Upper lobe of left lung (tissue), 6 donors: ENCODE results near the gene CUBN. TPM values are rescaled to one million over a fixed set of nuclear protein-coding genes. Genes with fewer than 3 reads are reported as not detected.

Experiments used
- ATAC-seq, 2 donors: fragments of 200-7000 bp; cut with Tn5 transposase; one replicate each; pipeline ENCODE4 v1.9.1; 2022; ENCODE audit warnings: mild to moderate bottlenecking in 2 of 2, moderate library complexity in 2 of 2; ENCODE audit not compliant: low FRiP score in 2 of 2
- DNase-seq, 2 donors: peaks; one replicate each; pipeline ENCODE4 v3.0.0-alpha.2; 2019 to 2020
- H3K27ac ChIP-seq, 4 donors: fragments of 200-600 bp; sonication (generic); one replicate each; pipeline ENCODE4 v1.5.1; 2016 to 2019
- H3K27me3 ChIP-seq, 4 donors: fragments of 200-600 bp; sonication (generic); one replicate each; pipeline ENCODE4 v1.5.1; 2017 to 2019
- H3K36me3 ChIP-seq, 4 donors: fragments of 200-600 bp; sonication (generic); one replicate each; pipeline ENCODE4 v1.5.1; 2016 to 2019
- H3K4me1 ChIP-seq, 4 donors: fragments of 200-600 bp; sonication (generic); one replicate each; pipeline ENCODE4 v1.5.1; 2018 to 2019
- H3K4me3 ChIP-seq, 4 donors: fragments of 200-600 bp; sonication (generic); one replicate each; pipeline ENCODE4 v1.5.1; 2017 to 2019; ENCODE audit warnings: mild to moderate bottlenecking in 2 of 4, moderate library complexity in 1 of 4
- H3K9me3 ChIP-seq, 4 donors: fragments of 200-600 bp; sonication (generic); one replicate each; pipeline ENCODE4 v1.5.1; 2018 to 2019
- CTCF ChIP-seq, 6 experiments: fragments of 450-650 bp in 4 of 6; fragments of 200-600 bp in 2 of 6; sonication (generic) in 2 of 6; IDR thresholded peaks; one replicate each; pipeline ENCODE4 v1.5.1; 2016 to 2019; ENCODE audit warnings: antibody characterized with exemption in 6 of 6
- EP300 ChIP-seq, 4 donors: sonication (generic); formaldehyde crosslinking; IDR thresholded peaks; one replicate each; pipeline ENCODE4 v1.5.1; 2017; ENCODE audit warnings: antibody characterized with exemption in 4 of 4, control low read depth in 2 of 4
- POLR2A ChIP-seq, 4 donors: fragments of 450-650 bp; IDR thresholded peaks; one replicate each; pipeline ENCODE4 v1.5.1; 2016 to 2017; ENCODE audit warnings: antibody characterized with exemption in 4 of 4, mild to moderate bottlenecking in 2 of 4
- POLR2AphosphoS5 ChIP-seq, 2 donors: sonication (generic); formaldehyde crosslinking; IDR thresholded peaks; one replicate each; pipeline ENCODE4 v1.5.1; 2017; ENCODE audit warnings: antibody characterized with exemption in 2 of 2
- WGBS, 2 donors: methylation state at CpG; one replicate each; pipeline ENCODE4 v1.1.5; 2017 to 2018; 5-methylcytosine and 5-hydroxymethylcytosine counted together
- total RNA-seq, 6 donors: library from RNA; depleted of rRNA in 4 of 6; stranded (reverse); fragments of >200 nt in 4 of 6; gene quantifications; one replicate each; pipeline versions ENCODE4 v1.1.0 to v1.2.1, GENCODE V29; 2016 to 2021
- donor health status: DM: no; HTN: no; CAD: no; lungs with moderate emphysema.
- donor health status: DM: no; HTN: yes; CAD: no; lungs with severe emphysema.

CUBN gene
- total RNA-seq, 6 donors from 2014 or later = 1.0 to 9.4 (median 5.3) TPM

DNA sequence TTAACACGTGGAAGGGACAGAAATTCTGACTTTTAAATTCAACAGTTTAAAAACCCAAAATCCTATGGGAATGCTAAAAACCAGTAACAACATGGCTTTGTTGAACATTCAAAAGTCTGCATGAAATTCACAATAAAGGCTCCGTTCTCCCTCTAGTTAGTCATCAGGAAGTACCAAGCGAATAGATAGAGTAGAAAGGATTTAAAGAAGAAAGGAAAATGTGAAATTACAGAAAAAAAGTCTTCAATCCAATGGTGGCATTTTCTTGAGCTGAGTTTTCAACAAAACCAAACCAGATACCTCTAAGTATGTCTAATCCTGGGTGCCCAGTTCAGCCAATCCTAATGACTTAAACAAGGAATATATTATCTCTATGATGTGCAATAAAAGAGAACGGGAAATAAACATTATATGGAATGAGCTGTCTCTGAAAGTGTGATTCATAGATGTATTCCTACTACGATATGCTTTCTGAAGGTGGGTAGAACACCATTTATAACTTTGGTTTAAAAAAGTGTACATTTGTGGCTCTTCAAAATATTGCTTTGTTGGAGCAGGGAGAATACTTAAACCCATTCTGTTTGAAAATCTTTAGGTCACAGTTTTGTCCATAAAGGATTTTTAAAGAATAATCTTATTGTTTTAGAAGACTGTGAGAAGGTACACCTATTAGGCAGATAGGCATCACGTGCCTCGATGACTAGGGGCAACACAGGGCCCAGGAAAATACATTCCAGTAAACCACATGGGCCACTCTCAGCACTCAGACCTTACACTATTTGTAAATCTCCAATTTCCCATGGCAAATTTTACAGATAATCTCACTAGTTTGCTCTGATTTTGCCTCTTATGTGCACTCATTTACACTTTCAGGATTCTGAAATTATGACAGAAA is 87.7 kb downstream of the CUBN start:
- ATAC-seq (no peak), DNase-seq (no peak)
- H3K36me3 ChIP-seq = no peaks in the 10 kb centered on the region
- H3K27ac ChIP-seq = no peak overlapping the region
- H3K4me3 ChIP-seq = no peak overlapping the region
- no peaks in the 10 kb centered on the region for H3K4me1 ChIP-seq
- WGBS, 2 donors = 91 to 95% methylated on average over 7 of the region's 7 CpGs
- H3K27me3 ChIP-seq = no peaks in the 10 kb centered on the region
- no peaks in the 10 kb centered on the region for H3K9me3 ChIP-seq
- TF ChIP-seq EP300 (IDR thresholded peaks at IDR 0.05) = no peak
- no peak for TF ChIP-seq POLR2AphosphoS5 (IDR thresholded peaks at IDR 0.05)
- no peak for TF ChIP-seq POLR2A (IDR thresholded peaks at IDR 0.05)
- TF ChIP-seq CTCF (IDR thresholded peaks at IDR 0.05) = no peak

- ATAC-seq (peak in 1 of 2 donors; percentile 91), DNase-seq (peak in 1 of 2 donors; percentile 35)
- no peaks in the 10 kb centered on the region for H3K27me3 ChIP-seq
- peaks cover 0 to 3% (median under 1%) of the 10 kb centered on the region in 4 donors for H3K4me1 ChIP-seq
- WGBS, 2 donors = 70 to 74% methylated on average over 5 of the region's 5 CpGs
- no peaks in the 10 kb centered on the region for H3K36me3 ChIP-seq
- peak overlapping the region in 1 of 4 donors; percentile 17 for H3K27ac ChIP-seq
- TF ChIP-seq POLR2AphosphoS5 (IDR thresholded peaks at IDR 0.05) = peak; percentile 9 to 30
- TF ChIP-seq POLR2A (IDR thresholded peaks at IDR 0.05) = no peak
- peak in 2 of 4 donors; percentile 36 to 70 for TF ChIP-seq EP300 (IDR thresholded peaks at IDR 0.05)
- no peaks in the 10 kb centered on the region for H3K9me3 ChIP-seq
- no peak overlapping the region for H3K4me3 ChIP-seq
Measured at GRCh38 chr10:17038627-17039026, 91.0 kb downstream of the CUBN start.

GRCh38 chr10:17037910-17038309 is 91.7 kb downstream of the CUBN start:
- DNase-seq (no peak), ATAC-seq (no peak)
- Histone ChIP-seq H3K27ac (no peak overlapping the region), H3K4me1 (peaks cover 2 to 10% (median 4%) of the 10 kb centered on the region in 4 donors), H3K9me3 (no peaks in the 10 kb centered on the region), H3K36me3 (no peaks in the 10 kb centered on the region), H3K27me3 (no peaks in the 10 kb centered on the region), H3K4me3 (no peak overlapping the region)
- WGBS, 2 donors = 91 to 96% methylated on average over 6 of the region's 6 CpGs
- TF ChIP-seq CTCF (IDR thresholded peaks at IDR 0.05) (no peak), POLR2AphosphoS5 (IDR thresholded peaks at IDR 0.05) (no peak), EP300 (IDR thresholded peaks at IDR 0.05) (no peak), POLR2A (IDR thresholded peaks at IDR 0.05) (no peak)

- no peaks in the 10 kb centered on the region for H3K9me3 ChIP-seq
- H3K27ac ChIP-seq = no peak overlapping the region
- no peak for DNase-seq
- no peaks in the 10 kb centered on the region for H3K27me3 ChIP-seq
- H3K36me3 ChIP-seq = no peaks in the 10 kb centered on the region
- ATAC-seq = no peak
- H3K4me1 ChIP-seq = peaks cover 4 to 23% (median 14%) of the 10 kb centered on the region in 4 donors
- WGBS, 2 donors = 83 to 91% methylated on average over 1 of the region's 1 CpG
- no peak for TF ChIP-seq EP300 (IDR thresholded peaks at IDR 0.05)
- no peak for TF ChIP-seq POLR2AphosphoS5 (IDR thresholded peaks at IDR 0.05)
- no peak overlapping the region for H3K4me3 ChIP-seq
Measured at GRCh38 chr10:17035446-17035845, 94.2 kb downstream of the CUBN start.

- peaks cover 20 to 41% (median 30%) of the 10 kb centered on the region in 4 donors for H3K4me1 ChIP-seq
- ATAC-seq = no peak
- no peaks in the 10 kb centered on the region for H3K9me3 ChIP-seq
- no peaks in the 10 kb centered on the region for H3K36me3 ChIP-seq
- TF ChIP-seq POLR2AphosphoS5 (IDR thresholded peaks at IDR 0.05) (no peak), EP300 (IDR thresholded peaks at IDR 0.05) (no peak), CTCF (IDR thresholded peaks at IDR 0.05) (no peak), POLR2A (IDR thresholded peaks at IDR 0.05) (no peak)
- no peak for DNase-seq
- H3K27ac ChIP-seq = peak overlapping the region in 1 of 4 donors; percentile 1
- no peak overlapping the region for H3K4me3 ChIP-seq
- 61 to 65% methylated on average over 7 of the region's 7 CpGs for whole genome bisulfite sequencing, 2 donors
- no peaks in the 10 kb centered on the region for H3K27me3 ChIP-seq
Measured at GRCh38 chr10:17033529-17034260, 95.9 kb downstream of the CUBN start.
